ENCODE measurements around the gene BICC1. TPM values are rescaled to one million over a fixed set of nuclear protein-coding genes. Genes with fewer than 3 reads are reported as not detected.

The BICC1 gene
- total and polyA plus RNA-seq, 2 of the 4 experiments (the other 2 are of a cell fraction): 5.7 to 42.5 TPM

DNA sequence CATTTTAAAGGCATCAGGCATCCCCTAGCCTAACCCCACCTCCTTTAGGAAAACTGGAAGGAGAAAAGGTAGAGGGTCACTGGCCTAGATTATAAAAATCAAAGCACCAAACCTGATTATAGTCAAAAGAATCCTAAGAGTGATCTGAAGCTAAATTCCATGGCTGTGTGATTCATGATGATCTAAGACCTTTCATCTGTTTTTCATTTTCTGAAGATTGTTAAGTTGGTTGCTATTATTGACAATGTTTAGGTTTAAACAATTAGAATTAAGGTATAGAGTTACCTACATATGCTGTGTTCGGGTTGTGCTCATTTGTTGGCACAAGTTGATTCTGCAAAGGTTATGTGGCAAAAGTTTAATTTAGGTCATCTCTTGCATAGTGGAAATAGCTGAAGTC, 148.7 kb downstream of the BICC1 start:
- ATAC-seq (ENCODE audit: low read depth): peak; percentile 60
- peak; percentile 77 for DNase-seq
- Histone ChIP-seq H4K8ac (ENCODE audit: low read depth in 2 of 2, low read length in 2 of 2) (0 out of 4 replicates have a peak overlapping the region, but pooled peaks of 1 of the 2 experiments have one; percentile 13), H3K4me3 (ENCODE audit: insufficient read depth, low read depth, low read length) (no peak overlapping the region), H3K14ac (replicated peaks; ENCODE audit: low read depth, low read length) (no peak overlapping the region), H2BK15ac (ENCODE audit: low read depth, low read length) (no peak overlapping the region), H4K20me1 (ENCODE audit: insufficient read depth, low read length) (0 out of 2 replicates have a peak, but pooled peaks cover 3% of the 10 kb centered on the region), H3K4me1 (ENCODE audit: control insufficient read depth, insufficient read depth, low read length) (peaks cover 10% of the 10 kb centered on the region), H4K91ac (ENCODE audit: insufficient read depth, low read depth, low read length) (peak overlapping the region; percentile 10; the same call in 1 of the 2 replicates), H3K9me1 (ENCODE audit: insufficient read depth, low read length) (peaks cover 13% of the 10 kb centered on the region), H2AK5ac (ENCODE audit: low read depth, low read length) (no peak overlapping the region), H3K79me1 (ENCODE audit: low read depth in 1 of 2, low read length in 2 of 2) (peaks cover 19 to 53% of the 10 kb centered on the region in 2 experiments), H2BK20ac (ENCODE audit: low read depth, low read length) (peak overlapping the region; percentile 47), H3K27me3 (ENCODE audit: control insufficient read depth, insufficient read depth, low read length) (no peaks in the 10 kb centered on the region), H3K9ac (ENCODE audit: low read depth, low read length) (no peak overlapping the region), H3K18ac (ENCODE audit: low read depth, low read length) (peak overlapping the region; percentile 74; the same call in 1 of the 2 replicates), H3K23ac (ENCODE audit: low read depth, low read length) (no peak overlapping the region), H2BK5ac (ENCODE audit: low read depth, low read length, poor library complexity, severe bottlenecking) (peak overlapping the region; percentile 82), H3K9me3 (ENCODE audit: control insufficient read depth, insufficient read depth, low read length) (no peaks in the 10 kb centered on the region), H3K4ac (ENCODE audit: low read depth, low read length) (peak overlapping the region; percentile 97; the same call in 1 of the 2 replicates), H3K56ac (ENCODE audit: extremely low read depth, insufficient read depth, low read length) (no peak overlapping the region), H2AFZ (replicated peaks; ENCODE audit: low read length, poor library complexity) (no peak overlapping the region), H3K4me2 (ENCODE audit: low read depth, low read length) (peak overlapping the region; percentile 85; the same call in 1 of the 2 replicates), H3K36me3 (ENCODE audit: control insufficient read depth, insufficient read depth, low read length) (0 out of 2 replicates have a peak, but pooled peaks cover 1% of the 10 kb centered on the region), H3K27ac (ENCODE audit: insufficient read depth, low read length) (no peak overlapping the region), H4K5ac (ENCODE audit: low read depth, low read length) (peak overlapping the region; percentile 49; the same call in 1 of the 2 replicates), H2AK9ac (replicated peaks; ENCODE audit: low read depth, low read length, poor library complexity) (no peak overlapping the region), H2BK120ac (ENCODE audit: low read depth, low read length) (peak overlapping the region; percentile 76)
- no TSS peak for BruUV-seq (replicated peaks)
- 0% methylated on average over 1 of the region's 1 CpG; no CpG with 5 or more reads in 1 of the 2 experiments for WGBS, 2 experiments (ENCODE audit: extremely low coverage in 2 of 2, insufficient read length in 1 of 2)
- TF ChIP-seq, protein P1, sequence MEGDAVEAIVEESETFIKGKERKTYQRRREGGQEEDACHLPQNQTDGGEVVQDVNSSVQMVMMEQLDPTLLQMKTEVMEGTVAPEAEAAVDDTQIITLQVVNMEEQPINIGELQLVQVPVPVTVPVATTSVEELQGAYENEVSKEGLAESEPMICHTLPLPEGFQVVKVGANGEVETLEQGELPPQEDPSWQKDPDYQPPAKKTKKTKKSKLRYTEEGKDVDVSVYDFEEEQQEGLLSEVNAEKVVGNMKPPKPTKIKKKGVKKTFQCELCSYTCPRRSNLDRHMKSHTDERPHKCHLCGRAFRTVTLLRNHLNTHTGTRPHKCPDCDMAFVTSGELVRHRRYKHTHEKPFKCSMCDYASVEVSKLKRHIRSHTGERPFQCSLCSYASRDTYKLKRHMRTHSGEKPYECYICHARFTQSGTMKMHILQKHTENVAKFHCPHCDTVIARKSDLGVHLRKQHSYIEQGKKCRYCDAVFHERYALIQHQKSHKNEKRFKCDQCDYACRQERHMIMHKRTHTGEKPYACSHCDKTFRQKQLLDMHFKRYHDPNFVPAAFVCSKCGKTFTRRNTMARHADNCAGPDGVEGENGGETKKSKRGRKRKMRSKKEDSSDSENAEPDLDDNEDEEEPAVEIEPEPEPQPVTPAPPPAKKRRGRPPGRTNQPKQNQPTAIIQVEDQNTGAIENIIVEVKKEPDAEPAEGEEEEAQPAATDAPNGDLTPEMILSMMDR (conservative IDR thresholded peaks at IDR 0.05; ENCODE audit: low read depth, low read length): no peak
- peak; percentile 42; the same call in 1 of the 2 replicates for TF ChIP-seq FOS (IDR thresholded peaks at IDR 0.05; ENCODE audit: low read depth, low read length)
- ChIA-PET CTCF (interaction anchor here (2.1 kb wide), 1 partner anchor 20 kb away, joined by 8 read pairs; no protein-coding TSS in a partner anchor), POLR2A (ENCODE audit: unreplicated experiment) (no interaction called here)
- dilution Hi-C loops (cut with HindIII; ENCODE audit: low sequenced_read_pairs, unreplicated experiment): no loop called here
- in situ Hi-C loops (cut with MboI; ENCODE audit: low sequenced_read_pairs): no loop called here
- intact Hi-C loops (cut with micrococcal nuclease): no loop called here

All from IMR-90 (cell line).